Measurements from ENCODE around the gene DAB2IP.

DAB2IP gene

GRCh38 chr9:121797081-121797480 is 145.6 kb downstream of the DAB2IP start:
- H3K27ac ChIP-seq, result no peak overlapping the region
- TF ChIP-seq CTCF (conservative IDR thresholded peaks at IDR 0.05; ENCODE audit: low read depth), result no peak
- ChIA-PET CTCF (no interaction called here), POLR2A (ENCODE audit: low non-redundant PET) (no interaction called here)
- no peak for DNase-seq (ENCODE audit: low spot score)

GRCh38 chr9:121798941-121799340 is 147.5 kb downstream of the DAB2IP start:
- ChIA-PET CTCF (no interaction called here), POLR2A (ENCODE audit: low non-redundant PET) (no interaction called here)
- H3K27ac ChIP-seq, result no peak overlapping the region
- no peak for TF ChIP-seq CTCF (conservative IDR thresholded peaks at IDR 0.05; ENCODE audit: low read depth)
- DNase-seq (ENCODE audit: low spot score), result no peak

- no peak overlapping the region for H3K27ac ChIP-seq
- POLR2A ChIA-PET (ENCODE audit: low non-redundant PET), result no interaction called here
- TF ChIP-seq CTCF (conservative IDR thresholded peaks at IDR 0.05; ENCODE audit: low read depth), result no peak
- CTCF ChIA-PET, result no interaction called here
- no peak for DNase-seq (ENCODE audit: low spot score)
These were observed 148.9 kb downstream of the DAB2IP start for GRCh38 chr9:121800376-121800775.

- TF ChIP-seq CTCF (conservative IDR thresholded peaks at IDR 0.05; ENCODE audit: low read depth), result no peak
- CTCF ChIA-PET, result no interaction called here
- no peak for DNase-seq (ENCODE audit: low spot score)
- POLR2A ChIA-PET (ENCODE audit: low non-redundant PET), result no interaction called here
- H3K27ac ChIP-seq, result no peak overlapping the region
These were observed 150.1 kb downstream of the DAB2IP start for GRCh38 chr9:121801579-121801978.

GRCh38 chr9:121802753-121803152 is 151.3 kb downstream of the DAB2IP start:
- no peak overlapping the region for H3K27ac ChIP-seq
- no peak for TF ChIP-seq CTCF (conservative IDR thresholded peaks at IDR 0.05; ENCODE audit: low read depth)
- CTCF ChIA-PET, result no interaction called here
- no peak for DNase-seq (ENCODE audit: low spot score)
- POLR2A ChIA-PET (ENCODE audit: low non-redundant PET), result no interaction called here

- DNase-seq (ENCODE audit: low spot score), result no peak
- POLR2A ChIA-PET (ENCODE audit: low non-redundant PET), result no interaction called here
- CTCF ChIA-PET, result no interaction called here
- no peak overlapping the region for H3K27ac ChIP-seq
- no peak for TF ChIP-seq CTCF (conservative IDR thresholded peaks at IDR 0.05; ENCODE audit: low read depth)
These were observed 155.8 kb downstream of the DAB2IP start for GRCh38 chr9:121807069-121807822.

All from RWPE1 (cell line).